Skeletal muscle satellite cell (primary cell): ENCODE results near the gene PRTFDC1.
"Not testable (repeated sequence)": the region's sequence is repeated elsewhere in the genome, so short reads cannot be mapped to it uniquely, and the experiment has no call there.

Source experiments
- H3K27me3 ChIP-seq: 2 replicates; pipeline ENCODE4 v1.7.0; 2013; ENCODE audit warnings: low read length; ENCODE audit not compliant: control insufficient read depth, insufficient read depth
- H3K36me3 ChIP-seq: 2 replicates; pipeline ENCODE4 v1.7.0; 2013; ENCODE audit warnings: mild to moderate bottlenecking, control low read depth, low read length; ENCODE audit not compliant: insufficient read depth
- H3K4me1 ChIP-seq: 2 replicates; pipeline ENCODE4 v1.7.0; 2013; ENCODE audit warnings: low read length; ENCODE audit not compliant: control insufficient read depth, insufficient read depth
- H3K4me2 ChIP-seq: 2 replicates; pipeline ENCODE4 v1.7.0; 2013; ENCODE audit warnings: mild to moderate bottlenecking, low read length
- H3K4me3 ChIP-seq: 2 replicates; pipeline ENCODE4 v1.7.0; 2013; ENCODE audit warnings: low read length
- H3K9ac ChIP-seq: 2 replicates; pipeline ENCODE4 v1.7.0; 2013; ENCODE audit warnings: mild to moderate bottlenecking, low read depth, low read length, moderate library complexity
- H3K9me3 ChIP-seq: replicated peaks from 2 replicates; pipeline ENCODE4 v1.7.0; 2013; ENCODE audit warnings: mild to moderate bottlenecking, control low read depth, low read length

The PRTFDC1 gene

DNA sequence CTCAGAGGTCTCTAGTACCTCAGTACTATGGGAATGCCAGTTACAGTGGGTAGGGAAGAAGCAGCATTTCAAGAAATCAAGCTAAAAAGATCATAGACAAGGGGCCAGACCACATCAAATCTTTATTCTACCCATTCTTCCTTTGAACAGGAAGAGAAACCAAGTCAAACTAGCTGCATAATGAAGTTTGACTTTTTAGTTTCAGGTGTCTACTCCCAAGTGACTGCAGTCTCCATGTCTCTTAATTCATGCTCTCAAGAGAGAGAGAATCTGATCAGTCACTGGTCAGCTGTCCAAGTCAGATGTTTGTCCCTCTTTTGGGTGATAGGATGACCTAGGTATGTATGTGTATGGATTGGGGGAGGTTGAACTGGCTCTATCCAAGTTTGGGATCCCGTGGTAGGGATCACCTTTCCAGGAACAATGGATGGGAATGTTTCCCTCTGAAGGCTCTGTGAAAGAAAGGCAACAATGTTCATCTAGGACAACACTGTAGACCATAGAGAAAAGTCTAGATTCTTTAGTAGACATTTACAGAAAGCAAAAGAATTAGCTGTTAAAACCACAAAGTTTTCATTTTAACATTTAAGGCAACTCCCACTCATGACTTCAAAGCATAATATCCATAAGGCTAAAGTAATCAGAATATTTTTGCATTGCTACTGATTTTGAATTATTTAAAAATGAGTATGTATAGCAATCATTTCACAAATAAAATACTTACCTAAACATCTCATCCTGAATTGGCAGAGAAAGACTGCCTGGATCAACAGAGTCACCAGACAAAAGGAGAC is 30.1 kb upstream of the PRTFDC1 start:
- H3K4me1 ChIP-seq, result no peaks in the 10 kb centered on the region
- no peaks in the 10 kb centered on the region for H3K36me3 ChIP-seq
- no peak overlapping the region for H3K9ac ChIP-seq
- H3K4me2 ChIP-seq, result no peak overlapping the region
- H3K4me3 ChIP-seq, result no peak overlapping the region
- no peaks in the 10 kb centered on the region for H3K27me3 ChIP-seq
- no peaks in the 10 kb centered on the region for H3K9me3 ChIP-seq

DNA sequence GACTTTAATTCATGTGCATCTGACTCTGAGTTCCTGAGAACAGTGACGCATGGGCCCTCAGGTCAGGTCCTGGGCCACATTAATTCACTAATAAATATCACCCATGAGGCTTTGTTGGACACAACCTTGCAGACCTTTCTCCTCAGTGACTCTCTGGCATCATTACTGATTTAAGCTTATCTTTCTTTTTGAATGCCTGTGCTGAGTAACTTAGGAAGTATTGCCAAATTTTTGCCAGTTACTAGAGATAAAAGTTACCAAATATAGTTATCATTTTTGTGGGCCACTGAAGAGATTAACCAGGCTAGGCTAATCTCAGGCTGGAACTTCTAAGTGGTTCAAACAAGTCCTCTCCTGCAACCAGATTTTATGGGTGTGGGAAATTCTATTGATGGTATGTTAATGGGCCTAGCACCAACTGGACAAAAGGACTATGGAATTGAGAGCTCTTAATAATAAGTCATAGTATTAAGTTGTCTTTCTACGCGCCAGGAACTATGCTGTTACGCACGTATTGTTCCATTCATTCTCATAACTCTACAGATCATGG is 28.8 kb upstream of the PRTFDC1 start:
- no peaks in the 10 kb centered on the region for H3K27me3 ChIP-seq
- no peak overlapping the region for H3K4me3 ChIP-seq
- H3K4me1 ChIP-seq, result no peaks in the 10 kb centered on the region
- H3K36me3 ChIP-seq, result no peaks in the 10 kb centered on the region
- H3K9me3 ChIP-seq, result no peaks in the 10 kb centered on the region
- no peak overlapping the region for H3K4me2 ChIP-seq
- H3K9ac ChIP-seq, result no peak overlapping the region

DNA sequence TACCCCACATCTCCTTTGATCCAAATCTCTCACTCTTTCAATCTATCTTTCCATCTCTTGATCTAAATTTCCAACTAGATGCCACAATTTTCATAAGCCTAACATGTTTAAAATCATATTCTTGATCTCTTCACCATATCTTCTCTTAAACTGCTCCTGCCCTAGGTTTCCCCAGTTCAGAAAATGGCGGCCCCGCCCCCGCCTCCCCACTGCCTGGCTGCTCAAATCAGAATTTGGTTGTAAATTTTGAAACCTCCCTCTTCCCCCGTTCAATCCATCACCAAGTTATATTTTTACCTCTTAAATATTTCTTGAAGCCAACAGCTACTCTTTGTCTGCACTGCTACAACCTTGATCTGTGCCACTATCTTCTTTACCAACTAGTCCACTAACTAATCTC is 27.3 kb upstream of the PRTFDC1 start:
- no peaks in the 10 kb centered on the region for H3K27me3 ChIP-seq
- H3K9ac ChIP-seq, result no peak overlapping the region
- H3K4me2 ChIP-seq, result no peak overlapping the region
- H3K4me1 ChIP-seq, result peaks cover 7% of the 10 kb centered on the region
- no peaks in the 10 kb centered on the region for H3K36me3 ChIP-seq
- no peaks in the 10 kb centered on the region for H3K9me3 ChIP-seq
- no peak overlapping the region for H3K4me3 ChIP-seq

DNA sequence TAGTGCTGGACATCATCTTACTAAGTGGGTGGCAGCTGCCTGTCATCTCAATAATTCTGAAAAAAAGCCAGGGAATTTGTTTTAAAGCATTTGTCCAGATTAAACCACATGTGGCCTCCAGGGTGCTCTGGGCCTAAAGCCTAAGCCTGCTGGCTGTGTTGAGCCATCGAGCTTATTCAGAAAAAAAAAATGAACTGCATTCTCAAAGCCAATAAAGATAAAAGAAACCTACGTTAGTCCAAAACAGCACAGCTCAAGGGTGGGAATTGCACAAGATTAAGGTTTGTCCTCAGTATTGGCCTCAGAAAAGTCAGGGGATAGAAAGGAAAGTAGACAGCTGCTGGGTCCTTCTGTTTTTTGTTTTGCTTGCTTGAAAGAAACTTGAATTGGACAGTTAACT is 22.6 kb upstream of the PRTFDC1 start:
- H3K36me3 ChIP-seq, result no peaks in the 10 kb centered on the region
- no peak overlapping the region for H3K4me3 ChIP-seq
- no peaks in the 10 kb centered on the region for H3K9me3 ChIP-seq
- peak overlapping the region; percentile 4 for H3K9ac ChIP-seq
- H3K4me2 ChIP-seq, result peak overlapping the region; percentile 17
- H3K4me1 ChIP-seq, result peaks cover 9% of the 10 kb centered on the region
- no peaks in the 10 kb centered on the region for H3K27me3 ChIP-seq

DNA sequence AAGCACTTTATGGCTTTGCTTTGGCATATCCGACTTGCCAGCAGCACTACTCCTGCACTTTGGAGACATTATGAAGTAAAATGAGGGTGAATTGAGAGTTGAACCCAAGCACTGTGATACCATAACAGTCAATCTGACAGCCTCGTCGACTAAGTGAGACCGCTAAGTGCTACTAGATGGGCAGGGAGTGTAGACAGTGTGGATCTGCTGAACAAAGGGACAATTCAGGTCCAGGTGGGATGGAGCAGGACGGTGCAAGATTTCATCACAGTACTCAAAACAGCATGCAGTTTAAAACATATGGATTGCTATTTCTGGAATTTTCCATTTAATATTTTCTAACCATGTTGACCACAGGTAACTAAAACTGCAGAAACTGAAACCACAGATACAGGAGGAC is 20.8 kb upstream of the PRTFDC1 start:
- H3K4me2 ChIP-seq, result no peak overlapping the region
- H3K4me1 ChIP-seq, result peaks cover 9% of the 10 kb centered on the region
- no peaks in the 10 kb centered on the region for H3K27me3 ChIP-seq
- H3K4me3 ChIP-seq, result no peak overlapping the region
- H3K9me3 ChIP-seq, result no peaks in the 10 kb centered on the region
- H3K9ac ChIP-seq, result no peak overlapping the region
- no peaks in the 10 kb centered on the region for H3K36me3 ChIP-seq

DNA sequence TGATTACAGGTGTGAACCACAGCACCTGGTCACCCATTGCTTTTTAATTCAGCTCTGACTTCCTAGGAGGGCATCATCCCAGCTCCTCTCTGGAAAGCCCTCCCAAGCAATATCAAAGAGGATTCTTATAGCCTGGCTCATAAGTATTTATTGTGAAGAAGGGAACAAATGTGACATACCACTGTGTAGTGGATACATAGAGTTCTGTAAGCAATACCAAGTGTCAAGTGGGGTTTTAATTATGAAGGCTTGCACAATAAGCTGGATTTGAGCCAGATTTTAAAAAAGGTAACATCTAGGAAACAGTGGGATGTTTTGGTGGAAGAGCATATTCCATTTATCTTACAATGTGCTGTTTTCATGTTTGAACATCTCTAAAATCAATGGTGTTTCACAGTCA is 19.0 kb upstream of the PRTFDC1 start:
- no peaks in the 10 kb centered on the region for H3K36me3 ChIP-seq
- no peak overlapping the region for H3K9ac ChIP-seq
- H3K4me3 ChIP-seq, result no peak overlapping the region
- peaks cover 9% of the 10 kb centered on the region for H3K4me1 ChIP-seq
- no peaks in the 10 kb centered on the region for H3K9me3 ChIP-seq
- no peaks in the 10 kb centered on the region for H3K27me3 ChIP-seq
- no peak overlapping the region for H3K4me2 ChIP-seq

DNA sequence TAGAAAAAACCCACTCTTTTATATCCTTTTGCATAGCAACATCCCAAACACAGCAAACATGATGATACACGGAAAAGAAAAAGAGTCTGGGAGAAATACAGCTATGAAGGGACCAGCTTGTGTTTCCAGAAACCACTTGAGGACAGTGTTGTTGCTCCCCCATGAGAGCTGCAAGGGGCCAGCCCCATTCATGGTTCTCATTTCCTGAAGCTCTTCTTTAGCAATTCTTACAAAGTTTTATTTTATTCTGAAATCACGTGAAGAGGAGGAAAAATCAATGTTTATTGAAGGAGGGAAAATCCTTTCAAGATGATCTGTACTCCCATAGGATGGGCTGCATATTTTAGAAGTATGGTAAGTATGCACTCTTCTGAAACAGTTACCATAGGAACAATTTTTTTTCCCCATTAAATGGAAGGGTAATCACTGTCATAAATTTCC is 17.5 kb upstream of the PRTFDC1 start:
- H3K9me3 ChIP-seq, result no peaks in the 10 kb centered on the region
- peaks cover 3% of the 10 kb centered on the region for H3K4me1 ChIP-seq
- no peak overlapping the region for H3K9ac ChIP-seq
- H3K4me2 ChIP-seq, result no peak overlapping the region
- H3K4me3 ChIP-seq, result no peak overlapping the region
- no peaks in the 10 kb centered on the region for H3K27me3 ChIP-seq
- no peaks in the 10 kb centered on the region for H3K36me3 ChIP-seq

DNA sequence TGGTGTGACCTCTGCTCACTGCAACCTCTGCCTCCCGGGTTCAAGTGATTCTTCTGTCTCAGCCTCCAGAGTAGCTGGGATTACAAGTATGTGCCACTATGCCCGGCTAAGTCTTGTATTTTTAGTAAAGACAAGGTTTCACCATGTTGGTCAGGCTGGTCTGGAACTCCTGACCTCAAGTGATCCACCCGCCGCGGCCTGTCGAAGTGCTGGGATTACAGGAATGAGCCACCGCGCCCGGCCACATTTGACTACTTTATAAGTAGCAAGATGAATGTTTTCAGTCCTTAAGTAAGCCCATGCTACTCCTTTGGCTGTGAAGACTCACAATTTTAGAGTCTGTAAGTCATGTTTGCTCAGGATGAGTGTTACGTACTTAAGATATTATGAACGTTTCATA is 16.5 kb upstream of the PRTFDC1 start:
- H3K9me3 ChIP-seq, H3K4me3 ChIP-seq, H3K9ac ChIP-seq, H3K27me3 ChIP-seq, H3K4me1 ChIP-seq, H3K4me2 ChIP-seq, H3K36me3 ChIP-seq: not testable (repeated sequence)

DNA sequence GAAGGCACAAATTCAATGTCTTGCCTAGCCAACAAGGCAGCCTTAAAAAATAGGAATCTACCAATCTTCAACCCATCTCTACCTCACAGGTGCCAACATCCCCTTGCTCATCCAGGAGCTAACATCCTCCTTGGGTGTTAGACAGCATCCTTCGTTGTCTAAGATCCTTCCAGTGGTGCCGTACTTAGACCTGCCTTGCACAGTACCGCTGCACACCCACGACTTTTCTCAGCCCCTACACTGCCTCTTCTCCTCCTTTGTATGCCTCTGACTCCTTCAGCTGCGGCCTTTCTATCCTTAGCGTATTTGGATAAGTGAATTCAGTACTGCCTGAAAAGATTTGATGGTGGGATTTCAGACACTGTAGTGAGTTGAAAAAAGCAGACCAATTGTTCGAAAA is 15.9 kb upstream of the PRTFDC1 start:
- H3K4me3 ChIP-seq, result no peak overlapping the region
- H3K36me3 ChIP-seq, result no peaks in the 10 kb centered on the region
- H3K27me3 ChIP-seq, result no peaks in the 10 kb centered on the region
- H3K9ac ChIP-seq, result no peak overlapping the region
- H3K4me2 ChIP-seq, result no peak overlapping the region
- H3K9me3 ChIP-seq, result no peaks in the 10 kb centered on the region
- H3K4me1 ChIP-seq, result no peaks in the 10 kb centered on the region

DNA sequence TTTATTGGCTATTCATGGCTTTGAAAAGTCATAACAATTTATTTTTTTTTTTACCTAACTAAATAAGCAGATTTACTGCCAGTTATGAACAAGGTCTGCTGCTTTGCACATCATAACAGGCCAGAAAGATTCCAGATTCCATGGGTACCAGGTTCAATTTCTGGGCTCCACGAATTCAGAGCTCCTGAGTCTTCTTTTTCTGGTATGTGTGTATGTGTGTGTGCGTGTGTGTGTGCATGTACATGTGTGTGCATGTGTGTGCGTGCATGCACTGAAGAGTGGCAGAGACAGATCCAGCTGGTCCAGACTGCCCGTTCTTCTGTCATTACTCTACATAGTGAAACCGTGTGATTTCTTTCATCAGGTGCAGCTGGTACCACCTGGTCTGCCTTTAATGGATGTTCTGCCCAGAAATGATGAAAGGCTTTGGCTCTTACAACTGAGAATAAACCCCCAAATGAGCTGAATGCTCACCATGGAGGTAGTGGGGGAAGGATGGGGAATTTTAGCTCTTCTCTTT is 14.6 kb upstream of the PRTFDC1 start:
- no peak overlapping the region for H3K4me2 ChIP-seq
- no peak overlapping the region for H3K4me3 ChIP-seq
- H3K36me3 ChIP-seq, result no peaks in the 10 kb centered on the region
- H3K9ac ChIP-seq, result no peak overlapping the region
- peaks cover 7% of the 10 kb centered on the region for H3K4me1 ChIP-seq
- H3K9me3 ChIP-seq, result no peaks in the 10 kb centered on the region
- no peaks in the 10 kb centered on the region for H3K27me3 ChIP-seq

DNA sequence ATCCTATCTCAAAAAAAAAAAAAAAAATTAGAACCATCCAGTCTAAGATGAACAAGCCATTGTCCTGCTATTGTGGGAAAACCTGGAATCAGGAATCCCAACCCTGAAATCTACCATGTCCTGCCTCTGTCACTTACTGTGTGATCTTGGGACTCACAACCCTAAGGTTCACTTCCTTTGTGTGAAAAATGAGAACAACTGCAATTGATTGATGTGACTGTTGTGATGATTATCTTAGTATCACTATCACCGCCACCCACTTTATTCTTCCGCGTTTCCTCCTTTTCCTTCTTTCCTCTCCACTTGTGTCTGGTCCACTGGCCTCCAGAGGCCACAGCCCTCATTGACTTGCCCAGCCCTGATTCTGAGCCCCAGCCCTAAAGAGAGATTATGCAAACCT is 12.6 kb upstream of the PRTFDC1 start:
- no peak overlapping the region for H3K9ac ChIP-seq
- peaks cover 12% of the 10 kb centered on the region for H3K4me1 ChIP-seq
- no peak overlapping the region for H3K4me2 ChIP-seq
- no peaks in the 10 kb centered on the region for H3K27me3 ChIP-seq
- no peak overlapping the region for H3K4me3 ChIP-seq
- no peaks in the 10 kb centered on the region for H3K9me3 ChIP-seq
- H3K36me3 ChIP-seq, result no peaks in the 10 kb centered on the region

DNA sequence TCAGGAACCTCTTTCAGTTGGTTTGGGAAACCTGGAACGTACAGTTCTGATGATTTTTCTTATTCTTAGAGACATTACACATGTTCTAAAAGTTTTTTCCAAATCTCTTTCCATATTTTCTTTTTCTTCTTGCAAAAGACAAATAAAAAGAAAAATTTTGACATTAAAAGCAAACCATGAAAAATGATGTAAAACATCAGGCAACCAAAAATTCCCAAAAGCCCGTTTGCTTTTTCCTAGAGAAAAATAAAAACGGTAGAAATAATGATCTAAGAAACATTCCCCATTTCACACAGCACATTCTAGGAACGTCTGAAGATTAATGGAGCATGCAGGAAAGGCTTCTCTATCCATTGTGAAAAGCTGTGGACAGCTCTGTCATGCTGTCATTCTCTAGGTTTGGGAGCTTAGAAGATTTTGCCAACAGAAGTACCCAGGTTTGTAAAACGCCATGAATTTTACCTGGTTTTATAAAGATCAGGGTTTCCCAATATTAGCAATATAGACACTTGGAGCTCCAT is 11.2 kb upstream of the PRTFDC1 start:
- no peak overlapping the region for H3K9ac ChIP-seq
- no peaks in the 10 kb centered on the region for H3K27me3 ChIP-seq
- H3K4me2 ChIP-seq, result no peak overlapping the region
- peaks cover 22% of the 10 kb centered on the region for H3K4me1 ChIP-seq
- no peaks in the 10 kb centered on the region for H3K9me3 ChIP-seq
- H3K4me3 ChIP-seq, result no peak overlapping the region
- H3K36me3 ChIP-seq, result no peaks in the 10 kb centered on the region
